H9 (cell line): ENCODE measurements around the gene PRAF2. TPM values are rescaled to one million over a fixed set of nuclear protein-coding genes. Genes with fewer than 3 reads are reported as not detected.

Experiments used
- DNase-seq: peaks from one replicate; pipeline ENCODE4 v3.0.0-alpha.2; 2017
- H2AFZ ChIP-seq: one replicate; pipeline ENCODE4 v1.6.1; 2013; ENCODE audit warnings: mild to moderate bottlenecking, low read length, control low read depth, moderate library complexity
- H2AK5ac ChIP-seq: 2 replicates; pipeline ENCODE4 v1.6.1; 2013; ENCODE audit warnings: low read length, control low read depth, mixed read lengths; ENCODE audit not compliant: insufficient read length
- H2BK120ac ChIP-seq: one replicate; pipeline ENCODE4 v1.6.1; 2013; ENCODE audit warnings: low read depth, mild to moderate bottlenecking, low read length, control low read depth, inconsistent platforms; ENCODE audit not compliant: poor library complexity, severe bottlenecking
- H2BK12ac ChIP-seq: 2 replicates; pipeline ENCODE4 v1.6.1; 2013; ENCODE audit warnings: low read length, control low read depth, mixed read lengths, low read depth; ENCODE audit not compliant: insufficient read length
- H2BK15ac ChIP-seq: 2 replicates; pipeline ENCODE4 v1.6.1; 2013; ENCODE audit warnings: low read depth, low read length, control low read depth
- H2BK20ac ChIP-seq: one replicate; pipeline ENCODE4 v1.6.1; 2013; ENCODE audit warnings: low read depth, mild to moderate bottlenecking, low read length, control low read depth, inconsistent platforms; ENCODE audit not compliant: poor library complexity, severe bottlenecking
- H2BK5ac ChIP-seq: 2 replicates; pipeline ENCODE4 v1.6.1; 2013; ENCODE audit warnings: low read length, control low read depth, mixed read lengths; ENCODE audit not compliant: insufficient read length
- H3K14ac ChIP-seq: 2 replicates; pipeline ENCODE4 v1.6.1; 2013; ENCODE audit warnings: low read length, control low read depth; ENCODE audit not compliant: insufficient read depth
- H3K18ac ChIP-seq: 2 replicates; pipeline ENCODE4 v1.6.1; 2013; ENCODE audit warnings: low read depth, mild to moderate bottlenecking, mixed read lengths, low read length, control low read depth; ENCODE audit not compliant: insufficient read length
- H3K23ac ChIP-seq: 2 replicates; pipeline ENCODE4 v1.6.1; 2013; ENCODE audit warnings: low read length, control low read depth, mixed read lengths, low read depth; ENCODE audit not compliant: insufficient read length
- H3K23me2 ChIP-seq: 2 replicates; pipeline ENCODE4 v1.6.1; 2013; ENCODE audit warnings: low read depth, mild to moderate bottlenecking, mixed read lengths, low read length, control low read depth; ENCODE audit not compliant: insufficient read length, poor library complexity, severe bottlenecking
- H3K27ac ChIP-seq: 2 replicates; pipeline ENCODE4 v1.5.1; 2013; ENCODE audit warnings: low read length, control low read depth, mixed read lengths, low read depth; ENCODE audit not compliant: insufficient read length
- H3K27me3 ChIP-seq: 2 replicates; pipeline ENCODE4 v1.6.1; 2013; ENCODE audit warnings: low read length, control low read depth, inconsistent platforms; ENCODE audit not compliant: insufficient read depth
- H3K4ac ChIP-seq: 2 replicates; pipeline ENCODE4 v1.6.1; 2013; ENCODE audit warnings: low read depth, mild to moderate bottlenecking, control low read depth, inconsistent platforms, low read length, moderate library complexity
- H3K4me1 ChIP-seq: 2 replicates; pipeline ENCODE4 v1.6.1; 2013; ENCODE audit warnings: low read length, control low read depth, inconsistent platforms; ENCODE audit not compliant: insufficient read depth
- H3K4me2 ChIP-seq: 2 replicates; pipeline ENCODE4 v1.6.1; 2013; ENCODE audit warnings: low read length, control low read depth, mixed read lengths; ENCODE audit not compliant: insufficient read length, insufficient read depth
- H3K56ac ChIP-seq: 2 replicates; pipeline ENCODE4 v1.6.1; 2013; ENCODE audit warnings: low read depth, mild to moderate bottlenecking, mixed read lengths, low read length, control low read depth; ENCODE audit not compliant: insufficient read length
- H3K79me1 ChIP-seq: 2 replicates; pipeline ENCODE4 v1.6.1; 2013; ENCODE audit warnings: low read depth, mild to moderate bottlenecking, moderate library complexity, low read length, control low read depth, inconsistent platforms; ENCODE audit not compliant: insufficient read depth, poor library complexity, severe bottlenecking
- H3K79me2 ChIP-seq: 2 replicates; pipeline ENCODE4 v1.6.1; 2013; ENCODE audit warnings: low read length, control low read depth, inconsistent platforms; ENCODE audit not compliant: insufficient read depth
- H3K9ac ChIP-seq: 2 replicates; pipeline ENCODE4 v1.6.1; 2013; ENCODE audit warnings: low read length, control low read depth, mixed read lengths; ENCODE audit not compliant: insufficient read length; ENCODE audit errors: extremely low read depth
- H3K9me3 ChIP-seq: one replicate; pipeline ENCODE4 v1.6.1; 2013; ENCODE audit warnings: low read depth, low read length, inconsistent platforms; ENCODE audit not compliant: control insufficient read depth
- H3T11ph ChIP-seq: one replicate; pipeline ENCODE4 v1.6.1; 2013; ENCODE audit warnings: mild to moderate bottlenecking, low read length, control low read depth, inconsistent platforms
- H4K20me1 ChIP-seq: one replicate; pipeline ENCODE4 v1.6.1; 2013; ENCODE audit not compliant: control insufficient read depth, insufficient read length, insufficient read depth
- H4K5ac ChIP-seq: 2 replicates; pipeline ENCODE4 v1.6.1; 2013; ENCODE audit warnings: low read depth, mild to moderate bottlenecking, mixed read lengths, low read length, control low read depth; ENCODE audit not compliant: insufficient read length
- H4K8ac ChIP-seq: replicated peaks from 2 replicates; pipeline ENCODE4 v1.6.1; 2013; ENCODE audit warnings: low read length, control low read depth, mixed read lengths, low read depth; ENCODE audit not compliant: insufficient read length
- H4K91ac ChIP-seq: 2 replicates; pipeline ENCODE4 v1.6.1; 2013; ENCODE audit warnings: low read depth, mild to moderate bottlenecking, moderate library complexity, mixed read lengths, low read length, control low read depth; ENCODE audit not compliant: insufficient read length
- H3K27ac Mint-ChIP-seq, 3 experiments: 2 replicates in 2 of 3; 3 replicates in 1 of 3; pipeline ENCODE4 v1.8.0; 2020 to 2021; ENCODE audit warnings: mixed read lengths in 3 of 3, mild to moderate bottlenecking in 1 of 3, moderate library complexity in 1 of 3
- H3K27me3 Mint-ChIP-seq: 2 replicates; pipeline ENCODE4 v1.8.0; 2021; ENCODE audit warnings: low read depth, mild to moderate bottlenecking, moderate library complexity, mixed read lengths
- H3K36me3 Mint-ChIP-seq, 3 experiments: 2 replicates in 2 of 3; 3 replicates in 1 of 3; pipeline ENCODE4 v1.8.0; 2020 to 2021; ENCODE audit warnings: low read depth in 3 of 3, mixed read lengths in 3 of 3; ENCODE audit not compliant: insufficient read depth in 1 of 3
- H3K4me1 Mint-ChIP-seq, 2 experiments: 2 replicates each; pipeline ENCODE4 v1.8.0; 2020; ENCODE audit warnings: mixed read lengths in 2 of 2
- H3K4me3 Mint-ChIP-seq, 2 experiments: 2 replicates in 1 of 2; 3 replicates in 1 of 2; pipeline ENCODE4 v1.8.0; 2020 to 2021; ENCODE audit warnings: mild to moderate bottlenecking in 2 of 2, mixed read lengths in 2 of 2, moderate library complexity in 1 of 2
- H3K9me3 Mint-ChIP-seq, 2 experiments: 2 replicates in 1 of 2; 3 replicates in 1 of 2; pipeline ENCODE4 v1.8.0; 2020; ENCODE audit warnings: mild to moderate bottlenecking in 2 of 2, mixed read lengths in 2 of 2, moderate library complexity in 1 of 2
- WGBS: extraction: QIAGEN DNeasy Blood & Tissue Kit; methylation state at CpG from one replicate; pipeline ENCODE4 v1.1.7; 2013; ENCODE audit warnings: missing lambda C conversion rate, low lambda C conversion rate, mixed read lengths; ENCODE audit not compliant: insufficient read length; ENCODE audit errors: extremely low coverage; 5-methylcytosine and 5-hydroxymethylcytosine counted together
- total RNA-seq: library from RNA; stranded (reverse); gene quantifications from 2 replicates; pipeline ENCODE4 v1.2.1, GENCODE V29; 2021
- TF ChIP-seq, protein P1 (sequence below): fragments of 200-600 bp; sonication (generic); conservative IDR thresholded peaks from 3 replicates; pipeline ENCODE4 v1.8.0; 2021; ENCODE audit warnings: antibody characterized with exemption, mild to moderate bottlenecking

PRAF2 gene
- total RNA-seq, 1 experiment from 2014 or later, result 13.4 TPM

- no peak overlapping the region for H3K18ac ChIP-seq
- H3K9ac ChIP-seq, result peak overlapping the region; percentile 31
- WGBS, result no CpG with 5 or more reads among the region's 79 CpGs
- DNase-seq, result peak; percentile 79
- no peak overlapping the region for H2BK12ac ChIP-seq
- H3K4ac ChIP-seq, result no peak overlapping the region
- H3T11ph ChIP-seq, result no peak overlapping the region
- no peaks in the 10 kb centered on the region for H3K27me3 ChIP-seq
- H3K23me2 ChIP-seq, result no peaks in the 10 kb centered on the region
- H4K91ac ChIP-seq, result no peak overlapping the region
- H3K4me2 ChIP-seq, result peak overlapping the region; percentile 73
- no peak overlapping the region for H4K5ac ChIP-seq
- TF ChIP-seq, protein P1, sequence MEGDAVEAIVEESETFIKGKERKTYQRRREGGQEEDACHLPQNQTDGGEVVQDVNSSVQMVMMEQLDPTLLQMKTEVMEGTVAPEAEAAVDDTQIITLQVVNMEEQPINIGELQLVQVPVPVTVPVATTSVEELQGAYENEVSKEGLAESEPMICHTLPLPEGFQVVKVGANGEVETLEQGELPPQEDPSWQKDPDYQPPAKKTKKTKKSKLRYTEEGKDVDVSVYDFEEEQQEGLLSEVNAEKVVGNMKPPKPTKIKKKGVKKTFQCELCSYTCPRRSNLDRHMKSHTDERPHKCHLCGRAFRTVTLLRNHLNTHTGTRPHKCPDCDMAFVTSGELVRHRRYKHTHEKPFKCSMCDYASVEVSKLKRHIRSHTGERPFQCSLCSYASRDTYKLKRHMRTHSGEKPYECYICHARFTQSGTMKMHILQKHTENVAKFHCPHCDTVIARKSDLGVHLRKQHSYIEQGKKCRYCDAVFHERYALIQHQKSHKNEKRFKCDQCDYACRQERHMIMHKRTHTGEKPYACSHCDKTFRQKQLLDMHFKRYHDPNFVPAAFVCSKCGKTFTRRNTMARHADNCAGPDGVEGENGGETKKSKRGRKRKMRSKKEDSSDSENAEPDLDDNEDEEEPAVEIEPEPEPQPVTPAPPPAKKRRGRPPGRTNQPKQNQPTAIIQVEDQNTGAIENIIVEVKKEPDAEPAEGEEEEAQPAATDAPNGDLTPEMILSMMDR, result no peak
- no peaks in the 10 kb centered on the region for H3K9me3 ChIP-seq
- H3K27ac Mint-ChIP-seq, result peak overlapping the region; percentile 9 to 62 (median 49); a peak in 4 of 7 replicates
- H3K4me3 Mint-ChIP-seq, result peak overlapping the region; percentile 73 to 81
- H3K27ac ChIP-seq, result no peak overlapping the region
- H4K20me1 ChIP-seq, result no peaks in the 10 kb centered on the region
- H3K14ac ChIP-seq, result 0 out of 2 replicates have a peak overlapping the region, but pooled peaks have one; percentile 17
- H2BK20ac ChIP-seq, result no peak overlapping the region
- no peak overlapping the region for H2BK15ac ChIP-seq
- H4K8ac ChIP-seq, result no peak overlapping the region
- H3K4me1 ChIP-seq, result peaks cover 2% of the 10 kb centered on the region; the same call in 1 of the 2 replicates
- H3K9me3 Mint-ChIP-seq, result peaks cover 76 to 86% of the 10 kb centered on the region in 2 experiments
- H3K27me3 Mint-ChIP-seq, result peaks cover 10% of the 10 kb centered on the region
- H3K79me1 ChIP-seq, result no peaks in the 10 kb centered on the region
- H3K4me1 Mint-ChIP-seq, result peaks cover 18% of the 10 kb centered on the region in 2 experiments
- H3K56ac ChIP-seq, result no peak overlapping the region
- no peak overlapping the region for H3K23ac ChIP-seq
- H2BK120ac ChIP-seq, result no peak overlapping the region
- H2BK5ac ChIP-seq, result no peak overlapping the region
- H2AK5ac ChIP-seq, result no peak overlapping the region
- no peak overlapping the region for H2AFZ ChIP-seq
- peaks cover 6% of the 10 kb centered on the region; the same call in 1 of the 2 replicates for H3K79me2 ChIP-seq
- H3K36me3 Mint-ChIP-seq, result peaks cover 3 to 28% (median 18%) of the 10 kb centered on the region in 3 experiments; a peak in 6 of 7 replicates
Observed at GRCh38 chrX:49053223-49054072, 20.4 kb downstream of the PRAF2 start.
